Measurements from ENCODE around the gene RPS6KA1. TPM values are rescaled to one million over a fixed set of nuclear protein-coding genes. Genes with fewer than 3 reads are reported as not detected.

The RPS6KA1 gene
- total and polyA plus RNA-seq, 2 donors (not counting 1 experiment from before 2014, with no cell fraction given) = 0.64 to 1.7 TPM

DNA sequence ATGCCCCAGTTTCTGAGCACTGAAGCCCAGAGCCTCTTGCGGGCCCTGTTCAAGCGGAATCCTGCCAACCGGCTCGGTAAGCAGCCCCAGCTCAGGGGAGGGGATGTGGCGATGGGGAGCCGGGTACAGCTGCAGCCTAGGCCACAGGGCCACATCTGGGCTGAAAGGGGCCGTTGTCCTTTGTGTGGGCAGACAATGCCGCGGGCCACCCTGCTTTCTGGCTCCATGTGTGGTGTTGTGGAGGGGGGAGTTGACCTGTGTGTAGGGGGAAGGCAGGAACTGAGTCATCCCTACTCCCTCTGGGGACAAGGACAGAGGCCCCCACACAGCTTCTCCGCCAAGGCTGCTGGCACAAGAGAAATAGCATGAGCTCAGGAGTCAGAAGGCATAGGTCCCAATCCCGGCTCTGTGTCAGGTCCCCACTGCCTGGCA lies 26.0 kb downstream of the RPS6KA1 start:
- Histone ChIP-seq H3K27ac (ENCODE audit: insufficient read depth, low read length) (no peak overlapping the region), H3K36me3 (ENCODE audit: control insufficient read depth, insufficient read depth, low read length) (no peaks in the 10 kb centered on the region), H3K9ac (ENCODE audit: insufficient read depth, low read length) (no peak overlapping the region), H3K79me2 (ENCODE audit: control insufficient read depth, insufficient read depth, low read length) (no peaks in the 10 kb centered on the region), H3K4me2 (ENCODE audit: extremely low read depth, insufficient read depth, low read length) (no peak overlapping the region), H3K4me1 (ENCODE audit: control insufficient read depth, extremely low read depth, insufficient read depth, low read length) (no peaks in the 10 kb centered on the region), H3K27me3 (ENCODE audit: control insufficient read depth, insufficient read depth, low read length) (no peaks in the 10 kb centered on the region), H4K20me1 (ENCODE audit: control insufficient read depth, extremely low read depth, insufficient read depth, low read length) (no peaks in the 10 kb centered on the region), H3K9me3 (ENCODE audit: control insufficient read depth, insufficient read depth, low read depth, low read length) (no peaks in the 10 kb centered on the region), H2AFZ (ENCODE audit: low read length) (no peak overlapping the region), H3K4me3 (replicated peaks in 1 of 4; ENCODE audit: control extremely low read depth in 1 of 4, insufficient read depth in 1 of 4, low read depth in 3 of 4, low read length in 4 of 4) (no peak overlapping the region)
- TF ChIP-seq, protein P1, sequence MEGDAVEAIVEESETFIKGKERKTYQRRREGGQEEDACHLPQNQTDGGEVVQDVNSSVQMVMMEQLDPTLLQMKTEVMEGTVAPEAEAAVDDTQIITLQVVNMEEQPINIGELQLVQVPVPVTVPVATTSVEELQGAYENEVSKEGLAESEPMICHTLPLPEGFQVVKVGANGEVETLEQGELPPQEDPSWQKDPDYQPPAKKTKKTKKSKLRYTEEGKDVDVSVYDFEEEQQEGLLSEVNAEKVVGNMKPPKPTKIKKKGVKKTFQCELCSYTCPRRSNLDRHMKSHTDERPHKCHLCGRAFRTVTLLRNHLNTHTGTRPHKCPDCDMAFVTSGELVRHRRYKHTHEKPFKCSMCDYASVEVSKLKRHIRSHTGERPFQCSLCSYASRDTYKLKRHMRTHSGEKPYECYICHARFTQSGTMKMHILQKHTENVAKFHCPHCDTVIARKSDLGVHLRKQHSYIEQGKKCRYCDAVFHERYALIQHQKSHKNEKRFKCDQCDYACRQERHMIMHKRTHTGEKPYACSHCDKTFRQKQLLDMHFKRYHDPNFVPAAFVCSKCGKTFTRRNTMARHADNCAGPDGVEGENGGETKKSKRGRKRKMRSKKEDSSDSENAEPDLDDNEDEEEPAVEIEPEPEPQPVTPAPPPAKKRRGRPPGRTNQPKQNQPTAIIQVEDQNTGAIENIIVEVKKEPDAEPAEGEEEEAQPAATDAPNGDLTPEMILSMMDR (conservative IDR thresholded peaks at IDR 0.05 in 1 of 2, IDR thresholded peaks at IDR 0.05 in 1 of 2; ENCODE audit: low read depth in 1 of 2, low read length in 2 of 2) = no peak
- TF ChIP-seq EZH2 (IDR thresholded peaks at IDR 0.05; ENCODE audit: low read length, missing control alignments) = no peak
- no peak for DNase-seq (ENCODE audit: low read depth in 2 of 2)

- H3K4me1 ChIP-seq (ENCODE audit: control insufficient read depth, extremely low read depth, insufficient read depth, low read length) = no peaks in the 10 kb centered on the region
- no peak for DNase-seq (ENCODE audit: low read depth in 2 of 2)
- H3K4me2 ChIP-seq (ENCODE audit: extremely low read depth, insufficient read depth, low read length) = no peak overlapping the region
- TF ChIP-seq, protein P1 (conservative IDR thresholded peaks at IDR 0.05 in 1 of 2, IDR thresholded peaks at IDR 0.05 in 1 of 2; ENCODE audit: low read depth in 1 of 2, low read length in 2 of 2) = no peak
- TF ChIP-seq EZH2 (IDR thresholded peaks at IDR 0.05; ENCODE audit: low read length, missing control alignments) = no peak
- no peak overlapping the region for H3K27ac ChIP-seq (ENCODE audit: insufficient read depth, low read length)
- no peak overlapping the region for H2AFZ ChIP-seq (ENCODE audit: low read length)
- no peaks in the 10 kb centered on the region for H3K27me3 ChIP-seq (ENCODE audit: control insufficient read depth, insufficient read depth, low read length)
- H3K79me2 ChIP-seq (ENCODE audit: control insufficient read depth, insufficient read depth, low read length) = no peaks in the 10 kb centered on the region
- no peaks in the 10 kb centered on the region for H3K36me3 ChIP-seq (ENCODE audit: control insufficient read depth, insufficient read depth, low read length)
- no peak overlapping the region for H3K4me3 ChIP-seq (replicated peaks in 1 of 4; ENCODE audit: control extremely low read depth in 1 of 4, insufficient read depth in 1 of 4, low read depth in 3 of 4, low read length in 4 of 4)
- no peaks in the 10 kb centered on the region for H4K20me1 ChIP-seq (ENCODE audit: control insufficient read depth, extremely low read depth, insufficient read depth, low read length)
- no peaks in the 10 kb centered on the region for H3K9me3 ChIP-seq (ENCODE audit: control insufficient read depth, insufficient read depth, low read depth, low read length)
- no peak overlapping the region for H3K9ac ChIP-seq (ENCODE audit: insufficient read depth, low read length)
These were observed 26.6 kb downstream of the RPS6KA1 start for GRCh38 chr1:26556111-26556510.

DNA sequence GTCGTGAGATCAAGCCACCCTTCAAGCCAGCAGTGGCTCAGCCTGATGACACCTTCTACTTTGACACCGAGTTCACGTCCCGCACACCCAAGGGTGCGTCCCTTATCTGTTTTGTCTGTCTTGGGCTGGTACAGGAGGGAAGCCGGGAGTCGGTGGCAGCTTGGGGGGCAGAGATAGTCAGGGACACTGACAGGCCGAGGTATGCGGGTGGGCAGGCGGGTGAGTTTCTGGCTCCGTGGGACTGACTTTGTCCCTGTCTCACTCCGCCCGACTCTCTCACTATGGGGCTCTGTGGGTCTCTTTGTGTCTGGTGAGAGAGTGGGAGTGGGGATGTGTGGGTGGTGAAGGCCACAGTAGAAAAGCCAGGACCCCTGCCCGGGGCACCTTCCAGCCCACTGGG lies 27.4 kb downstream of the RPS6KA1 start:
- Histone ChIP-seq H3K4me3 (replicated peaks in 1 of 4; ENCODE audit: control extremely low read depth in 1 of 4, insufficient read depth in 1 of 4, low read depth in 3 of 4, low read length in 4 of 4) (no peak overlapping the region), H3K79me2 (ENCODE audit: control insufficient read depth, insufficient read depth, low read length) (no peaks in the 10 kb centered on the region), H2AFZ (ENCODE audit: low read length) (no peak overlapping the region), H3K9me3 (ENCODE audit: control insufficient read depth, insufficient read depth, low read depth, low read length) (no peaks in the 10 kb centered on the region), H3K36me3 (ENCODE audit: control insufficient read depth, insufficient read depth, low read length) (no peaks in the 10 kb centered on the region), H3K4me2 (ENCODE audit: extremely low read depth, insufficient read depth, low read length) (no peak overlapping the region), H4K20me1 (ENCODE audit: control insufficient read depth, extremely low read depth, insufficient read depth, low read length) (no peaks in the 10 kb centered on the region), H3K27ac (ENCODE audit: insufficient read depth, low read length) (no peak overlapping the region), H3K9ac (ENCODE audit: insufficient read depth, low read length) (no peak overlapping the region), H3K4me1 (ENCODE audit: control insufficient read depth, extremely low read depth, insufficient read depth, low read length) (no peaks in the 10 kb centered on the region), H3K27me3 (ENCODE audit: control insufficient read depth, insufficient read depth, low read length) (no peaks in the 10 kb centered on the region)
- TF ChIP-seq, protein P1 (conservative IDR thresholded peaks at IDR 0.05 in 1 of 2, IDR thresholded peaks at IDR 0.05 in 1 of 2; ENCODE audit: low read depth in 1 of 2, low read length in 2 of 2) = no peak
- no peak for TF ChIP-seq EZH2 (IDR thresholded peaks at IDR 0.05; ENCODE audit: low read length, missing control alignments)
- DNase-seq (ENCODE audit: low read depth in 2 of 2) = no peak
